GM21367 (cell line): ENCODE measurements around the gene HMGXB4.

Experiments used
- ATAC-seq: cut with Tn5 transposase; IDR thresholded peaks from one replicate; pipeline ENCODE4 v1.9.1; 2021; ENCODE audit not compliant: unreplicated experiment

The HMGXB4 gene

DNA sequence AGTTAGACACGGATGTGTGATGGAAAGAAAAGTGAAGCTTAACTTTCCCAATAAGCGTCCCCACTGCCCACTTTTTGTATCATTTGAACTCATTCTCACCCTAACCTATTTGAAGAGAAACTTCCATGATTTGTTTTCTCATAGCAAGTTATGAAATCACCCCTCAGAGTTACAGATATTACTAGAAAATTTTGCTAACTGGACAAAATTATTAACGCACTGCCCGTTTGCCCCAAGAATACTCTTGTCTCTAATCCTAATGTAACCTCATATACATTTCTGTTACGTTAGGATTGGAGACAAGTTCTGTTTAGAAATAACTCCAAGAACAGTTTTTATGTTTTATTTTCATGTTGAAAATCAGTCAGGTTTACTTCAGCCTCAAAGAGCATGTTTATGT is 67.9 kb downstream of the HMGXB4 start:
- no peak for ATAC-seq

DNA sequence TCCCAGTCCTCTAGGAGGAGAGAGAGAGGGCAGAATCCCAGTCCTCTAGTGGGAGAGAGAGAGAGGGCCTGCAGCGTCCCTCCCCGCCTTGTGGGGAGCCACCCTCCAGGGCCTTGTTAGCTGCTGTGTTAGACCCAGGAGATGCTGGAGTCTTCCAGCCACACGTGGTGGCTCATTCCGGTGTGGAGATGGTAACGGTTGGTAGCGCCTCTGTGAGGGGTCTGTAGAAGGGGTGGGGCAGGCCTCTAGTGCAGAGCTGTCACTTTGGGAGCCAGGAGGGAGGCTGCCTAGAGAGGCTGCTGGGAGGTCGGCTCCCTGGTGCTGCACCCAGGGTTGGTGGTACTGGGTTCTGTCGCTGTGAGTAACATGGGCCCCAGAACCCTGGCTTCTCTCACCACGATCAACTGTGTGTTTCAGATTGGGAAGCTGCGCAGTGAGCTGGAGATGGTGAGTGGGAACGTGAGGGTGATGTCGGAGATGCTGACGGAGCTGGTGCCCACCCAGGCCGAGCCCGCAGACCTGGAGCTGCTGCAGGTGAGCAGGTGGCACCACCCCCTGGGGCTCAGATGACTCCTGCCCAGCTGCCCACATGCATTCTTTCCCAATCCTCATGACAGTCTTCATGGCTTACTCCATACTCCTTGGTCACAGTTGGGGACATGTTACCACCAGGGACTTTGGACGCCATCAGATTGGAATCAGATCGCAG is 69.7 kb downstream of the HMGXB4 start:
- no peak for ATAC-seq

DNA sequence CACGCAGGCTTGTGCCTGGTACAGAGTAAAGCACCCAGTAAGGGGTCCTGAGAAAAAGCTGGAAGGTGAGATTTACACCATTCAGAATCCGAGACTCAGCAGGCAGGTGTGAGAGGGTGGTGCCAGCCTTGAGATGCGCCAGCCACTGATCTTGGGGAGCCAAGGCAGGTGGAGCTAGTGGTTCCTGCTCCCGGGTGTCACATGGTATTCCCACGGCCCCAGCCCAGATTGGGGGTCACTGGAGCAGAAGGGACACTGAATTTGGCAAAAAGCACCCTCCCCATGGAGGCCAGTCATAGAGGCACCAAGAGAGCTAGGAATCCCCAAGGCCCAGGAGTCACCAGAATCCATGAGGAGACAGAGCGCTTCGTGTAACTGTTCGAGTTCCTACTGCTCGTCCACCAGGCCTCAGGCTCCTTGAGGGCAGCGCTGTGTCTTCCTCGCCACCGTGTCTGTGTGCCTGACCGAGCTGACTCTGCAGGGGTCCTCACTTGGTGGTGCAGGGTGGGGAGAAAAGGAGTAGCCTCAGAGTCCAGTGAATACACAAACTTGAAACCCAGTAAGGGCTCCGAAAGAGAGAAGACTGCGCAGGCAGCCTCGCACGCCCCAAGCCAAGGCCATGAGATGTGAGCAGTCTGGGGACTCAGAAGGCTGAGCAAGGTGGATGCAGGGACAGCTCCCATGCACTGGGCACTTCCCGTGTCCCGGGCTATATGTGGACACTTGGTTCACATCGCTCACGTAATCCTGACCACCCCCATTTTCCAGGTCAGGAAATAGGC is 70.6 kb downstream of the HMGXB4 start:
- ATAC-seq = no peak

DNA sequence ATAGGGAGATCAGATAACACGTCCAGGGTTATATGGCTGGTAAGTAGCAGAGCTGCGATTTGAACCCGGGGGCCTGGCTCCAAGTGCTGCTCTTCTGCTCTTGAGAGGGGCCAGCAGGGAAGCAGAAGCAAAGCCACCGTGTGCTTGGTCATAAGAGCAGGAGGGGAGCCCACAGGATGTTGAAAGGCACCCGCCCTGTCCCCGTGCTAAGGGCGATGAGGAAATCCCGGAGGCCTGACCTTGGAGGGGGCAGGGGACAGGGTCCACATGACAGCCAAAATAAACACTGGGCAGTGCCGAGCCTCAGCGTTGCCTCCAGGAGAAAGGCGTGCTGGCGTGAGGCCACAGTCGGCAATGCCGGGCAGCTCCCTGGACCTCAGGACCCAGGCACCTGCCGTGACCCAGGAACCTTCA is 71.2 kb downstream of the HMGXB4 start:
- no peak for ATAC-seq

DNA sequence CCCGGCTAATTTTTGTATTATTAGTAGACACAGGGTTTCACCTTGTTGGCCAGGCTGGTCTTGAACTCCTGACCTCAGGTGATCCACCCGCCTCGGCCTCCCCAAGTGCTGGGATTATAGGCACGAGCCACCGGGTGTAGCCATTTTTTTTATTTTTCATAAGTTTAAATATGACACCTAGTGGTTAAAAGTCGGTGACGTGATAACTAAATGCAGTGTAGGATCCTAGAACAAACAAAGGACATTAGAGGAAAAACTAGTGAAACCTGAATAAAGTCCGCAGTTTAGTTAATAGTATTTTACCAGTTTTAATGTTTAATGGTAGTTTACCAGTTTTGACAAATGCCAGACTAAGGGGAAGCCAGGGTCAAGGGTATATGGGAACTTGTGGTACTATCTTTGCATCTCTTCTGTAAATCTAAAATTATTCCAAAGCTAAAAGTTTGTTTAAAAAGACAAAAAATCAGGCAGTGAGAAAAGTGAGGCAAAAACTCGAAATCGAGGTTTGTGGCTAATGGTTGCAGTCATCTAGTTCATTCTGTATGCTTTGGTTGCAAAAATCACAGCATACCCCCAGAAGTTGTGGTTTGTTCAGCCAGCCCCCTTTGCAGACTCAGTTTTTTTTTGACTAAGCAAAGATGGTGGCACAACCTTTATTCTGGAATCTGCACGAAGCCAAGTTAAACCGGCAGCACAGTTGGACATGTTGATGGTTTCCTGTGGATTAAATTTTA is 72.0 kb downstream of the HMGXB4 start:
- no peak for ATAC-seq

DNA sequence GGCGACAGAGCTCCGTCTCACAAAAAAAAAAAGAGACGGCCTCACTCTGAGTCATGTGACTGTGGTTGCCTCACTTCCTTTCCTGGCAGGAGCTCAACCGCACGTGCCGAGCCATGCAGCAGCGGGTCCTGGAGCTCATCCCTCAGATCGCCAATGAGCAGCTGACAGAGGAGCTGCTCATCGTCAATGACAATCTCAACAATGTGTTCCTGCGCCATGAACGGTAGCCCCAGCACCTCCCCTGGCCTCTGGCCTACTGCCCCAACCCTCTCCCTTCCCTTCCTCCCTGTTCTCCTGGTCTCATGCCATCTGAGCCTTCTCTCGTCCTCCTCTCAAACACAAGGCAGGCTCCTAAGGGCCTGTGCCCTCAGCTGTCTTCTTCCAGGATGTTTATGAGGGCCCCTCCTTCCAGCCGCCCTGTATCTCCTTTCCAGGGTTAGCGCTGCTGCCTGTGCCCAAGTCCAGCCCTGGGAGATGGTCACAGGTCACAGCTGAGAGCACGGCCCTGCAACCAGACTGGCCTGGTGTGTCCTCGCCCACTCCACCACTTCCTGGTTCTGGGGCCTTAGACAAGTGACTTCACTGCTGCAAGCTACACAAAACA is 73.1 kb downstream of the HMGXB4 start:
- no peak for ATAC-seq

DNA sequence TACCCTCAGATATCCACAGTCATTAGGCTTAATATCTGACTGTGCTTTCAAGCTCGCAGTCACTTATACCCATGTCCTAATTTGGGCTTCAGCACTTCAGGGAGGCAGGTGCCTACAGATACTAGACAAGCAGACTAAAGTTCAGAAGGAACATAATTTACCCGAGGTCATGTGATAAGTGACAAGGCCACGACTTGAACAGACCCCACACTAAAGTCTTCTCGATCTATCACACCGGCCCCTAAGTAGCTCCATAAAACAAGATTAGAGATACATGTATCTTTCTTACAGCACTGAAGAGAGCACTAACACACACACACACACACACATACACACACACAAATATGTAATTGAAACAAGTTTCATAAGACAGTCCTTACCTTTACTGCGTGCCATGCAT is 75.0 kb downstream of the HMGXB4 start:
- ATAC-seq = no peak

DNA sequence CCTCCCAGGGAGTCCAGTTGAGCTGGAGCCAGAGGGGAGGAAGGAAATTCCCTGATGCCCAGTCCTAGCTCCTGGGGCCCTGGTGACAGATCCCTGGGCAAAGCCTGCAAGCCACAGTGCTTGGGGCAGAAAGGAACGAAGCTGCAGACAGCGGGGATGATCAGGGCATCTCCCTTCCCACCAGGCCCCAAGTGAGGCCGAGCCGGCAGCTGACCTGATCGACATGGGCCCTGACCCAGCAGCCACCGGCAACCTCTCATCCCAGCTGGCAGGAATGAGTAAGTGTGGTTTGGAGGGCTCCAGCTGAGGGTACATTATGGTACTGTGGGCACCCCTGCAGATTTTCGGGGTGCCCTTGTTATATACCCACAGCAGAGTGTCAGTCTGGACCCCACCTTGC is 75.9 kb downstream of the HMGXB4 start:
- no peak for ATAC-seq

DNA sequence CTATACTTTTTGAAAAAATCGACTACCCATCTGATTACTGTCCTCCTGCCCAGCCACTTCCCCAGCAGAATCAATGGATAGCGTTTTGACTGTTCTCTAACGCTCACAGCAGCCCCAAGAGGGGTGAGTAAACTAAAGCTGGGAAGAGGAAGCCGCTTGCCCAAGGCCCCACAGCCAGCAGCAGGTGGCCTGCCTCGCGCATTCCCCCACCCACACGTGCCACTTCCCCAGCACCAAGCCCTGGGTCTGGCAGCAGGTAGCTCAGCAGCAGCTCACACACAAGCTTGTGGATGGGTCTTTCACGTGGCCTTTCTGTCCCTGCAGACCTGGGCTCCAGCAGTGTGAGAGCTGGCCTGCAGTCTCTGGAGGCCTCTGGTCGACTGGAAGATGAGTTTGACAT is 76.7 kb downstream of the HMGXB4 start:
- ATAC-seq = no peak

DNA sequence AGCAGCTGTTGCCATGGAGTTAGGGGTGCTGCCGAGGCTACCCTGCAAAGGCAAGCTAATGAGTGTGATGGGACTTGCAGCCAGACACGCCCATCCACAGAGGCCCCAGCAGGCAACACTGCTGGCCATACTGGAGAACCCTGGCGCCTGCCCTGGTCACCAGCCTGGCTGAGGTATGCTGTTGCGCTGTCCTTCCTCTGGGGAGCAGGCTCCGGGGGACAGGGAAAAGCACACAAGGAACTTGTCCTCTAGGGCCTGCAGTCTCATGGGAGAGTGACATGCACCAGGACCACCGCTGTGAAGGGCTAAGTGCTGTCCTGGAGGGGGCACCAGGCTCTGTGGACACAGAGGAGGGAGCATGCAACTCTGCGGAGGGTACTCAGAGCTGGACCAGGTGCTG is 78.2 kb downstream of the HMGXB4 start:
- no peak for ATAC-seq

DNA sequence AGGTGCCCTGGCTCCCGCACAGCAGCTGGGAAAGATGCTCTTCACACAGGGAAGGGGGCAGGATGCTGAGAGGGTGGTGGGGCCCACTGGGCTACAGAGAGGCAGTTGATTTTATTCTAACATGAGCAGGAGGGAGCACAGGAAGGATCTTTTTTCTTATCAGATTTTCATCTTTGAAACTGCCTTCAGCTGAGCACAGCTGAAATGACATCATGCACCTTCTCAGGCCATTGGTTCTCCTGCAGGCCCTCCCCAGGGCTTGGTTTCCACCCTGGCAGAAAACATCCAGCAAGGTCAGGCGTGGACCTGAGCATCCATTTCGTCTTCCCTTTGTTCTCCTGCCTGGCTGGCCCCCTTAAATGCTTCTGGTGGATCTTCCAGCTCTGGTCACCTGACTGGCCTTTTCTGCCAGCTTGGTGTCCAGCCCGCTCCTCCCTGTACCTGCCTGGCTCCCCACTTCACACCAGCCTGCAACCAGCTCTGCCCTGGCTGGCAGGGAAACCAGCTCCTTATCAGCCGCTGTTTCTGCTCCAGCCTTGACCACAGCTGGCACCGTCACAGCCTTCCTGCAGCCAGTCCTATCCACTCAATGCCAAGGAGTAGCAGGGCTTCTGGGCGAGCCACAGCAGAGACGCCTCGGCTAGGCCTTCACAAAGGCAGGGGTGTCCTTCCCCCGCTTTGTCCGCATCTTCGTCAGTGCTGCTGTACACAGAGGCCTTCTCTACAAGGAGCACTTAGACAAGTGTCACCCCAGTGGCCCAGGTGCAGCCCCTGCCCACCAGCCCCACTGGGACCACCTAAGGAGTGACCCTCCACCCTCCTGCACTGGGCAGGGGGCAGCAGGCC is 78.9 kb downstream of the HMGXB4 start:
- no peak for ATAC-seq

DNA sequence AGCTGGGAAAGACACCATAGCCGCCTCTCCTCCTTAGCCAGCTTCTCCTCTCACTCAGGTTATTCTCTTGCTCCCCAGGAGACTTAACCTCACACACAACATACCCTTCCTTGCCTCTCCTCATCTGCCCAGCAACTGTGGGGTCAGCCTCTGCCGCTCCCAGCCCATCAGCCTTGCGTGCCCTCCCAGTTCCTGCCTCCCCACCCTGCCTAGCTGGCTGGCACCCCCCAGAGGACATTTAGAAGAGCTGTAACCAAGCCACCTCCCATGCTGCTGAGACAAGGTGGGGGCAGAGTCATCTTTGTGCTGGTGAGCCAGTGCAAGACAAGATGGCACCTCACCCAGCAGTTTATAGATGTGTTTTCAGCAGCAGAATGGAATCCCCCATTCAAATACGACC is 80.6 kb downstream of the HMGXB4 start:
- ATAC-seq = no peak

DNA sequence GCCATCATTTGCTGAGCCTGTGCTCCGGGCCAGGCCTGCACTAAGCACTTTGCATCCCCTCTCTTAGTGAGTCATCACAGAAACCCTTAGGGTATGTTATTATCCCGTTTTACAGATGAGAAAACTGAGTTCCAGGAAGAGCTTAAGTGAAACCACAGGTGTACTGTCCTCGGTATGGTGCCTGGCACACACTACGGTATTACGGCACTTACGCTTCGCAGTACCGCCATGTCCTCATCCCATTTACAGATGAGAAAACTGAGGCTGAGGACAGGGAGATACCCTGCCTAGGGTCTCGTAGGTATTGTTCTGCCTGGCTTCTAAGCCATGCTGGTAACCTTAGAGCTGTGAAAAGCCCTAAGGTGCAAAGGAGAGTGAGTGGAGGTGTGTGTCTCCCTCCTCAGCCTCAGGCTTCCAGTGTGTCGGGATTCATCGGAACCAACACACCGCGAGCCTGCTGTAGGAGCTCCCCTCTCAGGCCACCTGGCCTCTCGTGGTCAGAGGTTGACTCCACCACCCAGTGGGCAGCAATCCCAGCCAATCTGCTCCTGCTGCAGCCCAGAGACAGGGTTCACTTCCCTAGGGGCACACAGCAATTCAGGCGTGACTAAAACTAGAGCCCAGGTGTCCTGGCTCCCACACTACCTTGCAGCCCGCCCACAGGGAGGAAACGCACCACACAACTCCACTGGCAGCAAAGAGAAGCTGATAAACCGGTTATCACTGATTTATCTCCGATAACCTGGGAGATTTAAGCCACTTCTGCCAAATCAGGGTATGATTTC is 84.0 kb downstream of the HMGXB4 start:
- ATAC-seq = no peak

DNA sequence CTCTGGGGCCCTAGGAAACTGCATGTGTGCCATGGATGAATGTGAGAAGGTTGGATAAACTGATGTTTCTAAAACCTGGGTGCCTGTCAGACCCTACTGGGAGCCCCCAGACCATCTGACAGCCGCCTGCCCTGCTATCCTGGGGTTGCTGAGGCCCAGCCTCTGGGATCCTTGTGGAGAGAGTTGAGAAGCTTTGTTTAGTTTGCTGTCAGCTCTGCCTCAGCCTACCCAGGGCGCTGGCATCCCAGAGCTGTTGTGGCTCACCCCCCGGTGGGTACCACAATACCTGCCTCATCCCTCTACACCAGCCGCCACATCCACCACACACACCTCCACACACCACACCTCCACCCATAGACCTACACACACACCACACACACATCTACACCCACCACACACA is 85.1 kb downstream of the HMGXB4 start:
- no peak for ATAC-seq

DNA sequence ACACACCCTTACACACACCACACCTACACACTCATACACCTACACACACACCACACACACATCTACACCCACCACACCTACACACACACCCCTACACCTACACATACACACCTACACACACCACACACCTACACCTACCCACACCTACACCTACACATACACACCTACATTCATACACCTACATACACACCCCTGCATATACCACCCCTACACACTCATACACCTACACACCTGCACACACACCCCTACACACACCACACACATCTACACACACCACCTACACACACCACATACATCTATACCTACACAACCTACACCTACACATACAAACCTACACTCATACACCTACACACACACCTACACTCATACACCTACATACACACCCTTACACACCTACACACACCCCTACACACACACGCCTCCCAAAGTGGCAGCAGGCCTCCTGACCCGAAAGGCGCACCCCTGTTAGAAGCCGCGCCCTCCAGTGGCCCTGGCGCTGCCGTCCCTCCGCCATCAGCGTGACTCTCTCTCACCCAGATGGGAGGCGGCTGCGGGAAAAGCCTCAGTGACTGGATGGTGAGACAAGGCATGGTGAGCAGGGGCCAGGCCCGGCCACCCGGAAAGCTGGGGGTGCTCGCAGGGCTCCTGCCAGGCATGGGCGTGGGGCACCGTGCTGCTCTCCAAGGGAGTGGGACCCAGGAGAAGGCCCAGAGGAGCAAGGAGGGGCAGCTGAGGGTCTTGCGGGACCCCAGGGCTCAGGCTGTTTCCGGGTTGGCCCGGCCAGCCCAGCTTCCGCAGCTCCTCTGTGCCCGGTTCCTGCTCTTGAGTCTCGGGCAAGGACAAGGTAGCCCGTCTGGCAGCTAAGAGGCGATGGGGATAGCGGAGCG is 86.6 kb downstream of the HMGXB4 start:
- no peak for ATAC-seq

DNA sequence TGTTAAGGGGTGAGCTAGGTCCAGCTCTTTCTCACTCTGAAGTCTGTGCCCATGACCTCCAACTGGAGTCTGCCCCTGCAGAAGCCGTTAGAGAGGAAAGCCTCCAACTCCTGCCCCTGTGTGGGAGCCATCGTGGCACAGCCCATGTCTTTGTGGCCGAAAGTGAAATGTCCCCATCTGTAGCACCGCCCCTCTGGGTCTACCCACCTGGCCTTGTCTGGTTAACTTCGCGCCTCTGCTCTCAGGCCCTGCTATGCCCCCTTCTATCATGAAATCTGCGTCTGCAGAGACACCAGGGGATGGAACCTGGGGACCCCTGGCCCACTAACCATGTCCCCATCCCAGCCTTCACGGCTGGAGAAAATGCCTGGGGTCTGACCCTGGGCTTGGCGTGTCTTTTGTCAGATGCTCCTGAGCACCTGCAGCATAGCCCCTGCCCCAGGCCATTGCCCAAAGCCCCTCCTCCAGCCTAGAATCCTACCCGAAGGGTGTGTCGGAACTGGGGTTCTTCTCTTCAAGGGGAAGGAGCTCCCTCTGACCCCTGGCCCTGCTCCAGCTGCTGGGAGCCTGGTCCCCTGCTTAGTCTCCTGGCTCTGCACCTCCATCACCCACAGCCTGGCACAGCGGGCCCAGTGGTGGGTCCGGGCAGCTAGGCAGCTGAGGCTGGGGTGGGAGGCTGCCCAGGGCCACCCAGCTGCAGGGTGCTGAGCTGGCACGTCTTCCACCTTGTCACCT is 87.8 kb downstream of the HMGXB4 start:
- ATAC-seq = no peak
